Activated CD8-positive, alpha-beta memory T cell treated with anti-CD3 and anti-CD28 coated beads for 24 hours (primary cell): ENCODE results near the gene RXFP1.
A peak's percentile ranks its signal among the peaks of the same experiment; 100 is the strongest.

Source experiments
- DNase-seq: peaks from one replicate; pipeline ENCODE4 v3.0.0-alpha.2; 2020

RXFP1 gene

DNA sequence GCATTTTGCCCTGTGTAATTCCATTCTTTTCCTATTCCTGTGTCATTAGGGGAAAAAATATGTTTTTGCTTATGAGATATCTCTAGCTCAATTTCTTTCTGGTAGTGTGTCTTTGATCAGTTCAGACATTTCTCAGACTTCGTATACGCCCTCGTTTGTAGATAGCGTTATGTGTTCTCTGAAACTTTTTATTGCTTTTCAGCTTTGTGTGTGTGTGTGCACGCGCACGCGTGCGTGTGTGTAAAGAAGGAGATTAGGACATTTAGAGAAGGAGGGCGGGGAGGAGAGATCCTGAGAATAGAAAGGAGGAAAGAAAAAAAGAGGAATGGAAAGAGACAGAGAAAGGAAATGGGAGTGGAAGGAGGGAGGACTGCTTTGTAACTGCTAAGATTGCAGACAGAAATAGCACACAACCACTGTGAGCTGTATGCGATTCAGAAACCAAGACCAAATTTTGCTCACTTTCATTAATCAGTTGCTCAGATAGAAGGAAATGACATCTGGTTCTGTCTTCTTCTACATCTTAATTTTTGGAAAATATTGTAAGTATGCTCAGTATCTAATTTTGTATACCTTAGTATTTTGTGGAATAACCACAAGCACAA is at the start of gene RXFP1:
RXFP1 (plus strand) TSS at position 399 of the 605 bp plus-strand sequence; CDS start at position 494, 95 bp downstream.
- DNase-seq, result no peak

DNA sequence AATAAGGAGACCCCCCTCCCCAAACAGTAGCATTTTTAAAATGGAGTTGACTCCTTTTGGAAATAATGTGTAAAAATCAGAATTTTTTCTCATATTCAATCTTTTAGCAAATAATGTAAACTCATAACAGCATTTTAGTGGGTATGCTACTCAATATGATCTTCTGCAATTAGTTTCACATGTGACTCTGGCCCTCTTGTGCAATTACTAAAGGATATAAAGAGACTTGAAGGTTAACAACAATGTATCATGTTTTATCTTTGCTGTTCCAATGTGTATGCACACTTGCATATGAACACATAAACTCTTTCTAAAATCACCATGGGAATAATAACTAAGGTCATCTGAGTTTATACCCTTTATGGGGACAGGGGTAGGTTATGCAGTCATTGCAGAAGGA is 39.9 kb upstream of the RXFP1 start:
- no peak for DNase-seq

DNA sequence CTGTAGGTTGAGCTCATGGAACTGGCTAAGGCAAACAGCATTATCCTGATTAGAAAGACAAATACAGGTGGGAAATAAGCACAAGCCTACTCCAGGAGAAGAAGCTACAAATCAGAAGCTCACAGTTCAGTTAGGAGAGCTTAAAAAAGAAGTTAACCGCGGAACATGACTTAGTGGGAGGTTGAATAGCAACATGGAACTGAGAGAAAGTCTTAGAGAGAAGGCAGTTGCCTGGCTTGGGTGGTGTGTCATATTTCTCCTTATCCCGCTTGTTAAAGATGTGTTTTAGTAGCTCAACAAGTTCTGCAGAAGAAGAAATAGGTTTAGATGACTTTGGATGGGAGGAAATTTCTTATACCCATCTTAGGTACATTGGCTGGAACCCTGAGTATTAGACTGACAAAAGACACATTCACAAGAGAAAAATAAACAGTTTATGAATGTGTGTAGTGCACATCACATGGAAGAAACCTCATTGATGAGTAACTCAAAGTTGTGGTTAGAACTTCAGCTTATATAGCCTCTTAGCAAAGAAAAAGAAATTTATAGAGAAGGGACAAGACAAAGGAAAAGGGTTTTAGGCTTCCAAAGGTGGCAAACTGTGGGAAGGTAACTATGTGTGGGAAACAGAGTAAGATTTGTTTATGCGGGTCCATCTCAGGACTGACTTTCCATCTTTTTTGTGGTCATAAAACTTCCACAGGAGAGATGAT is 37.4 kb upstream of the RXFP1 start:
- DNase-seq, result no peak

DNA sequence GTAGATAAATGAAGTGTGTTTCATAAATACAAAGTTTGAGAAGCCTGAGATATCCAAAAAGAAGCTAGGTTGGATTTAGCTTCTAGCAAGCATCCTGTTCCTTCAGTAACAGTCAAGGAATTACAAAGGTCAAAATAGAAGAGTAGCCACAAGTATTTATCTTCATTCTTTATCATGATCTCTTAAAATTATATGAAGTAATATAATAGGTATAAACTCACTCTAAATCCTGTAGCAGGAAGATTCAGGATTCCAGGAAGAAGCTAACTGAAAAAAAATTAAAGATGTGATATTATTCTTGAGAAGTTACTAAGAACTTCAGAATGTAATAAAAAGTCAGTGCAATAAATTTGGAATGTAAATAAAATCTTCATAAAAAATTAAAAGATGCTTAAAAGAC is 31.1 kb upstream of the RXFP1 start:
- DNase-seq, result no peak

DNA sequence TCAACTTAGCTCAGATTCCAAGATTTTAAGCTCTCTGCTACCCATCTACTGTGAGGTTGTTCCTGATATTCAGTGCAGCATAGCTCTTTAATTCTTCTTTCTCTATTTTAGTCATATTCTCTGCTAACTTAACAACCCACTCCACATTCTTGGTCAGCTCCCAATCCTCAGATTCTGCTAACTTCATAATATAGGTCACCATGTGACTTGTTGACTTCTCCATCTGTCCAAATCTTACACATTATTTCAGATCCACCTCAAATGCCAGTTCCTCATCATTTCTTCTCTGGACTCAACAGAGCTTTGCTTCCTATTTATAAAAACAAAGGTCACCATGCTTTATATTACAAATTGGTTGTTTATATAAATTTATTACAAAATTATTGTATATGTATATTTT is 29.3 kb upstream of the RXFP1 start:
- DNase-seq, result no peak

DNA sequence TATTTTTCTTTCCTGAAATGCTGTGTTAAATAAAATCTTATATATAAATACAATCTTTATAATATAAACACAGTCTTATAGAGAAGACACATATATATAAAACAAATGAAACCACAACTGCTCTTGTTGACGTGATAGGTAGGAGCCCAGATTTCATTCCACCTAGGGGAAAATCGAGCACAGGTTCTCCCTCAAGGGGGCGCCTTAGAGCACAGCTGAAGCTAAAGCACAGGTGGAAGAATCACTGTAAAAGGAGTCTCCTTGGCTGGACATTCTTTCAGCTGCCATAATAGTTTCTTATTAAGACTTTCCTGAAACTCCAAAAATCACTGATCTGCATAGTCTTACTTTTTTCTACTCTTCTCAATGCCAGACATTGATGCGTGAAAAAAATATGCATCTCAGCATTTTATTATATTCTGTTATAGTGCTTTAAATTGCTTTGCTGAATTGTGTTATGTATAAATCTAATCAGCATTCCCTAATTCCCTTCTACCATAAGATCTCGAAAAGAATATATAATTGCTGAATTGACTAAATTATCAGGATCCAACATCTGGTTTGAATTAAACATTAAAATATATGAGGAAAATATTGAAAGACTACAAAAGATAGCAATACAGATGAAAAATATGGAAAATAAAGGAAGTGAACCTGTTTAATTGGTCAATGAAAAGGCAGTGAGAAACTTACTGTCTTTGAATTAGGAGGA is 25.5 kb upstream of the RXFP1 start:
- peak; percentile 58 for DNase-seq

DNA sequence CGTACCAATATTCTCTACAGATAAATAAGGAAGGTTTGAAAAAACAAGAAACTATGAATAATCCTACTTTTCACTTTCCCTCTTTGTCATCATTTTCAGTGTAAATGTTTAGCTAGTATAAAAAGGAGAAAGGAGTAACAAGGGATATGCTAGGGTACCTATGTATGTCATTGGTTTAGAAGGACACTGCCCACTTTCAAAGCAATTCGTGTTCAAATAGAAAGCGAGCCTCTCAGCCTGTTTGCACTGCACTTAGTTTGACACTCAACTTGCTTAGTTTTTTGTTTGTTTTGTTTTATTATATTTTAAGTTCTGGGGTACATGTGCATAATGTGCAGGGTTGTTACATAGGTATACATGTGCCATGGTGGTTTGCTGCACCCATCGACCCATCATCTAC is 21.6 kb upstream of the RXFP1 start:
- no peak for DNase-seq

DNA sequence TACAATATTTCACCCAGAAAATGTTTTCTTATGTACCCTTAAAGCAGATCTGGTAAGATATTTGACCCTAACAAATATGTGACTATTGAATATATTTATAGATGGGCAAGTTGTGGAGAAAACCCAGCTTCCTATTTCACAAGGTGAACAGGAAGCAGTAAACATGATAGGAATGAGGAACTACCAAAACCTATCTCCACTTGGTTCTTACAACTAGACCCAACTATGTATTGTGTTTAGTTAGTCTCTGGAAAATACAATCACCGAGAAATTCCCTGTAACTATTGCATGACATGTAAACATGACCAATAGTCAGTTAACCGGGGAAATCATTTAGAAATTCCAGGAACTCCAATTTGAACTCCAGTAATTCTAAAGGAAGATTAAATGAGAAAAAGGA is 8.4 kb upstream of the RXFP1 start:
- no peak for DNase-seq

DNA sequence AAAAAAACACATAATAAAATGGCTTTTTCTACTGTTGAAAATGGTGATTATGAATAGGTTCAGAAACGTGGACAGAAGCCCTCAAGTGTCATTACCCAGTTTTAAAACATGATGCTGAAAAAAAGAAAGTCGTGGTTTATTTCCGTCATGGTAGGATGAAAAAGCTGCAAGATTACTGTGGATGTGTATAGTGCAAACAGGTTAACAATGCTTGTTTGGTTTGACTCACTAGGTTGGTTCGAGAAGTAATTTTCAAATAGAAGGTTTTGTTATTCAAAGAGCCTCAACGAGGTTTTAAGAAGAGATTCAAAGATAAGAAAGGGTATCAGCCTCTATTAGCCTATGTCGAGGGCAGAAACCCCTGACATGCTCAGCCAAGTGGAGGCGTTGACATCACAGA is 2.5 kb upstream of the RXFP1 start:
- DNase-seq, result no peak

DNA sequence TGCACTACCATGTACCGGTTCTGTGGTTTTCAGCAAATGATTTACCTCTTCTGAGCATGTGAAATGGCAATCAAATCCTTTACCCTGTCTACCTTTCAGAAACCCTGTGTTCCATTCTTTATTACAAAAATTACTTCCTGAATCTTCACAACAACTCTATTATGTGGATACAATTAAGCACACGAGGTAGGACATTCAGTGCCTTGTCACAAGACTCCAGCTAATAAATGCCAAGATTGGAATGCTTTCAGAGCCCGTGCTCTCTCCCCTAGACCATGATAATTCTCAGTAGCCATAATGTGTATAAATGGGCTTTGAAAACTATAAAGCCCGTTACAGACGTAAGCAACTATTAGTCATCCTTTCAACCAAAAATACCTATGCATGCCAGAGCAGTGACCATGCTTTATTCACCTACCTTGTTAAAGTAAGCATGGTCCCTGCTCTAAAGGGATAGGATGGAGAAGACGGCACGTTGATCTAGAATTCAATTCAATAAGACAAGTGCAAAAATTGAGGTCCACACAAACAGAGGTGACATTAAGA is 2.4 kb downstream of the RXFP1 start:
- no peak for DNase-seq

DNA sequence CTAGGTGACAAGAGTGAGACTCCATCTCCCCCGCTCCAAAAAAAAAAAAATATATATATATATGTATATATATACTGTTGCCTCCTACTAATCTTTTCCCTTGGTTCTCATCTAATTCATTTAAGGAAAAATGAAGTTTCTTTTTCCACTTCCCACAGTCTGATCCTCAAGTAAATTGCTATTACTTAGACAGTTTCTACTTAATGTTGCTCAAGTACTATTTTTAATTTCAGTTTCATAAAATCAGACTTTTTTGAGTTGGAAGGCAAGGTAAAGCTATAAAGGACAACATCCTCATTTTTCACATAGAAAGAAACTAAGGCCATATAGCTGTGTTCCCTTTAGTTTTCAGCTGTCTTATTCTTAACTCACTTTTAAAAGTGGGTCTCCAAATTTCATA is 5.8 kb downstream of the RXFP1 start:
- DNase-seq, result no peak

DNA sequence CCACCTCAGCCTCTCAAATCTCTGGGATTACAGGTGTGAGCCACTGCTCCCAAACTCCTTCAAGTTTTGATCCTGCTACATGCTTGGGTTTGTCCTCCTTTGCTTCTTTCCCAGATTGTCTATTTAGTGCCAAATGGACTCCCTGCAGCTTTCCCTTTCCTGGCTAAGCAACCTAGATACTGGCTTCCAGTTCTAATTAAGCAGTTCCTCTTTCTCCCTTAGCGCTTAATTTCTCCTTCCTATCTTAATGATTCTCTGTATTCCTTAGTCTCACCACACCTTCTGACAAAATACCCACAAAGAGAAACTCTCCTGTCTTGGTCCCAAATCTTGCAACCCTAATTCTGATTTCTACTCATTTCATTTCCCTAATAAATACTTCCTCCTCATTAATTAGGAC is 7.8 kb downstream of the RXFP1 start:
- DNase-seq, result no peak

DNA sequence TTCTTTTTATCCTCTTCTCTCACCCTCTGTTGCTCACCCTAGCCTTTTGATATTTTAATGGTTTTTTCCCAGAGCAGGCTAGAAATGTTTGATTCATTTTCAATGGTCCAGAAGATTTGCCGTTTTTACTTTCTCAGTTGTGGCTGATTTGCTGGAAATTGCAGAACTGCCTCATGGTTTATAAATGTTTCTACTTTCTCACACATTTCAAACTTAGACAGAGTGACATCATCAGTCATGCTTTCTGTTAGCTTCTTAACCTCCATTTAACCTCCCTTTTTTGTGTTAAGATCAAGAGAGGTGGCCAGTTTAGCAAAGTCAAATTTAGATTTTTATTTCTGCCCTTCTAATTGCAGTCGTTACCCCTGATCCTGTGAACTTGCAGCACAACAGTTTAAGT is 8.7 kb downstream of the RXFP1 start:
- no peak for DNase-seq

DNA sequence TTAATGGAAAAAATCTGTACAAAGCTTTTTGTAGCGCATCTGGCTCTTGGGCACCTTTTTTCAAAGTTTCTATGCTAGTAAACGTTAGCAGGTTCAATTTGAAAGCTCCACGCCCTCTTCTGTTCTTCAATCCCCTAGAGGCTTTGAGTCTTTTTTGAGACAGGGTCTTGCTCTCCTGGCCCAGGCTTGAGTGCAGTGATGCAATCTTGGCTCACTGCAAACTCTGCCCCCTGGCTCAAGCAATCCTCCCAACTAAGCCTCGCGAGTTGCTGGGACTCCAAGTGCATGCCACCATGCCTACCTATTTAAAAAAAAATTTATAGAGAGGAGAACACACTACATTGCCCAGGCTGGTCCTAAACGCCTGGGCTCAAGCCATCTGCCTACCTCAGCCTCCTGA is 9.2 kb downstream of the RXFP1 start:
- no peak for DNase-seq

DNA sequence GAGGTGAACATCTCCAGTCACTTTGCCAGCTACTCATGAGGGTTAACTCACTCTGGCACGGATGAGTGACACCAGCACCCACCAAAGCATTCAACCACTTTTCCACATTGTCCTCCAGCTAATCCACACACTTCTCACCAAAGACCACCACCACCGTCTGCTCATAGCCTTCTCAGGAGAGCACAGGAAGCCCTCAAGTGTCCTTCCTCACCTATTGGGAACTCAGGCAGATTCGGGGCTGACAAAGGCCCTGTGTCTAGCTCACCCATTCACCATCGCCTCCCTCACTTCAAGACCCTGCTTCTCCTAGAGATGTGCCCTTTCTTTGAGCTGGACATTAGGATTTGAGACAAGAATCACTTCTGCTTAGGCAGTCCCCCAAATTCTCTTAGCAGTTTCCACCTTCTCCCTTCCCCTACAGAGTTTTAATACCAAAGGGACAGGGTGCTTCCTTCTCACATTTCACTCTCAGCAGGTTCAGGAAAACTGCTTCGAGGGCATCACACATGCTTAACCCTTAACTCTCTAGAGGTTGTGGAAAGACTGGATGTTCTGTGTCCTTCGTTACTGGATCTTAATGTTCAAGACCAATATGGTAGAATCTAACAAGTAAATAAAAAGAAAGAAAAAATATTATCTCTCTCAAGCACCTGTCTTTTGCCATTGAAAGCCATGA is 11.0 kb downstream of the RXFP1 start:
- no peak for DNase-seq

DNA sequence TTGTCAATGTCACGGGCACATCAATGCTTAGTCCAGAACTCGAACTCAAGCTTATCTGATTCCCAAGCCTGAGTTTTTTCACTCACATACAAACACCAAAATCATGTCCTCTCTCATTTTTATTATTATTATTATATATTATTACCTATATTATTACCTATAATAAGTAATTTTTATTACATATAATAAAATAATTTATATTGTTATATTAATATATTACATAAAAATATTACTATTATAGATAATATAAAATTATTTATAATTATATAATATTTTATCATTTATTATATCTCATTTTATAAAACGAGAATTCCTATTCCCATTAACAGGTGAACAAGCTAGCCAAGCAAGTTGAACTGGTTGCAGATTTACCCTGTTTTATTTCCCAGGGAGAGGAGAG is 13.0 kb downstream of the RXFP1 start:
- DNase-seq, result no peak

DNA sequence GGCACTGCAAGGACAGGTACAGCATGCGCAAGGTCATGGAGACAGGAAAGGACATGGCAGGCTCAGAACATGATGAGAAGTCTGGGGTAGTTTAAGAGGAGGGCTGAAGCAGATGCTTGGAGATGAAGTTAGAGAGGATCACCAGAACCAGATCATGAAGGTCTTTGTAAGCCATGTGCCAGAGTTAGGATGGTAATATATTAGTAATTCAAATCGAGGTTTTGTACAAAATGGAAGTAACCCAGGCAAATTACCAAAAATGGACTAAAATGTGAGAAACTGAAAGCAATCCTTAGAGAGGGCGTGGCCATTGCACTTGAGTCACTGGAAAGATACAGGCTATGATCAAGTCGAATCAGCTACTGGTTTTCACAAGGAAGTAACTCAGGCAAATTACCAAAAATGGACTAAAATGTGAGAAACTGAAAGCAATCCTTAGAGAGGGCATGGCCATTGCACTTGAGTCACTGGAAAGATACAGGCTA is 13.5 kb downstream of the RXFP1 start:
- DNase-seq, result no peak

DNA sequence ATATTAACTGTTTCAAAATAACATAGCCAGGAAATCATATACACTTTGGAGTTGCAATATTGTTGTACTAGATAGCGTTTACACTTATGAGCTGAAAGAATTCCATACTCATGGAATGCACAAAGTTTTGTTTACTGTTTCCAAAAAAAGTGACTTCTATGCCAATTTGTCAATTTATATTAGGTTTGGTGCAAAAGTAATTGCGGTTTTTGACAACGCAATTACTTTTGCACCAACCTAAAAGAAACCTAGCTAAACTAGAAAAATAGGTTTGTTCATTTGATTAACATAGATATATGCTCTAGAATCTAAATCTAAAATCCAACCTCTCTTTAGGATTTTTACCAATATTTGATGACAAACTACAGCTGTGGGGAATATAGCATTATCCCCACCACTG is 15.2 kb downstream of the RXFP1 start:
- DNase-seq, result no peak

DNA sequence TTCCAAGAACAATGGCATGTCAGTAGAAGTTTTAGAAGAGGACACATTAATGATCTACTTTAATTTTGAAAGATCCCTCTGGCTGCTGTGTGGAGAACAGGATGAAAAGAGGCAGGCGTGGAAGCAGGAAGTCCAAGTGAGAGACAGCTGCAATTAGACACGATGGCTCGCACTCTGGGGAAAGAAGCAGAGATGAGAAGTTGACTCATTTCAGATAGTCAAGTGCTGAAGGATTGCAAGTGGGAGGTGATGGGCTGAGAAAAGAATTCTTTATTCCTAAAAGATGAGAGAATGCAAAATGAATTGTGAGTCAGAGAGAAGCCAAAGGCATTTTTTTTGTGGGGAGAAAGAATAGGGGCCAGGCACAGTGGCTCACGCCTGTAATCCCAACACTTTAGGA is 16.5 kb downstream of the RXFP1 start:
- DNase-seq, result no peak

DNA sequence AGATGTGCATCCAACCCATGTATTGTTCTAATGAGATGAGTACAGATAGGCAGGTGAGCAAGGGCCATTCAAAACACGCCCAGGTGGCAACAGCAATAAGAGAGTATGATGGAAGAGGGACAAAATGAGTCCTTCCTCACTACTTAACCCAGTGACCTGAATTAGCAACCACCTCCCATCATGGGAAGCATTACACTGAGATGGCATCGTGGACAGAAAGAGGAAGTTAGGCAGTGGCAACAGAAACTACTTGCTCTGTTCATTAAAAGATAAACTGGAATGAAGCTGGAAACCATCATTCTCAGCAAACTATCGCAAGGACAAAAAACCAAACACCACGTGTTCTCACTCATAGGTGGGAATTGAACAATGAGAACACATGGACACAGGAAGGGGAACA is 17.2 kb downstream of the RXFP1 start:
- no peak for DNase-seq

DNA sequence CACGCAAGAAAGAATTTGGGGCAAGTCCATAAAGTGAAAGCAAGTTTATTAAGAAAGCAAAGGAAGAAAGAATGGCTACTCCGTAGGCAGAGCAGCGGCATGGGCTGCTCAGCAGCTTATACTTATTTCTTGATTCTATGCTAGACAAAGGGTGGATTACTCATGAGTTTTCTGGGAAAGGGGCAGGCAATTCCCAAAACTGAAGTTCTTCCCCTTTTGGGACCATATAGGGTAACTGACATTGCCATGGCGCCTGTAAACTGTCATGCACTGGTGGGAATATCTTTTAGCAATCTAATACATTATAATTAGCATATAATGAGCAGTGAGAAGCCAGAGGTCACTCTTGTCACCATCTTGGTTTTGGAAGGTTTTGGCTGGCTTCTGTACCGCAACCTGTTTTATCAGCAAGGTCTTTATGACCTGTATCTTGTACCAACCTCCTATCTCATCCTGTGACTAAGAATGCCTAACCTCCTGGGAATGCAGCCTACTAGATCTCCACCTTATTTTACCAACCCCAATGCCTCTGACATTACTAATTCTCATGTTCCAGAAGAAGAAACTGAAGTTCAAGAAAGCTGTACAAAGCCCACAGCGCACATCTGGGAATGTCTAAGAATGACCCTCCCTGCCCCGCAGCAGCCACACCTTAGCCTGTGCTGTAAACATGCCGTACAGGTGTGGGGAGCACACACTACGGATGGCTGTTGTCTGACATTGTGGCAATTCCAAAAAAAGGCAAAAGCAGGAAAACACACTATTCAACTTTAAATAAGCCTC is 18.6 kb downstream of the RXFP1 start:
- no peak for DNase-seq

DNA sequence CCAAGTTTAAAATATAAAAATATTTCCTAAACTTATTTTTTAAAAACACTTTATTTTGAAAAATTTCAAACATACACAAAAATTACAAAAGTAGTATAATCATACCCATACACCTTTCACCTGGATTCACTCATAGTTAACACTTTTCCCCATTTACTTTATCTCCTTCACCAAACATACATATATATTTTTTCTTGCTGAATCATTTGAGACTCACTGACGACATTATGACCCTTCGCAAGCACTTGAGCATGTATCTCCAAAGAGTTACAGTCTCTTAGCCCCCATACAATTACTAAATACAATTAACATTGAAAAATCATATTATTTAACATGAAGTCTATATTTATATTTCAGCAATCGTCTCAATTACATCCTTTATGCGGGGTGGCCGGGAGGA is 19.8 kb downstream of the RXFP1 start:
- DNase-seq, result no peak

DNA sequence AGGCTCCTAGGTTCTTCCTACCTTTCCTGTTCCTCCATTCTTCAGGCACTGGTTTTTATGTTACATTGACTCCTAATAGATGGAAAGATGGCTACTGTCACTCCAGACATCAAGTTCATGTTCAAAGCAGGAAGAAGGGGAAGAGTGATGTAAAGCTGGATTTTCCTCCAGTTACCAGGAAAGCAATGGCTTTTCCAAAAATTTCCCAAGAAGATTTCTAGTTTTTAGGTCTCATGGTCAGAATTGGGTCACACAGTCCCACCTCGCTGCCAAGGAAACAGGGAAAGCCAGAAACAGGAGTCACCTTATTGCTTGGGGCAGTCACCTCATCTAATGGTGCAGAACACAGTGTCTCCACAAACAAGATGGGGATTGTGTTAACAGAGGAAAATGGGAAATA is 21.5 kb downstream of the RXFP1 start:
- DNase-seq, result no peak
